OCI-M2 (cell line): ENCODE data around the gene CHRM2.

Experiments used
- DNase-seq: peaks from one replicate; lab custom pipeline; 2025; ENCODE audit not compliant: unreplicated experiment; lab: John Stamatoyannopoulos, UW

CHRM2 gene

DNA sequence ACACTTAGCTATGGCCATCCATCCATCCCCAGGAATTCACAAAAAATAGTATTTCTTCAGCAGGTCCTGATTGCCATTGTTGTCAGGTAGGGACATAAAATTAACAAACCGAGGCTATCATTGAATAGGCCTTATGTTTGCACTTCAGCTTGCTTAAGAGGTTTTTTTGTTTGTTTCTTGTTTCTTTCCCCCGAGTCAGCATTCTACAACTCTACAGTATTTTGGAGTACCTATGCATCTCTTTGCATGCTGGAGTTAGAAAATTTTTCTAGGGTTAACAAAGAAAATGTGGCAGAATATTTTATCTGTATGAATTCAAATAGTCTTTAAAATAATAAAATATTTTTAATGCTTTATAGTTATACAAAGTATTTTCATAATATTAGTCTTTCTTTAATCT is 26.3 kb downstream of the CHRM2 start:
- DNase-seq, result no peak

DNA sequence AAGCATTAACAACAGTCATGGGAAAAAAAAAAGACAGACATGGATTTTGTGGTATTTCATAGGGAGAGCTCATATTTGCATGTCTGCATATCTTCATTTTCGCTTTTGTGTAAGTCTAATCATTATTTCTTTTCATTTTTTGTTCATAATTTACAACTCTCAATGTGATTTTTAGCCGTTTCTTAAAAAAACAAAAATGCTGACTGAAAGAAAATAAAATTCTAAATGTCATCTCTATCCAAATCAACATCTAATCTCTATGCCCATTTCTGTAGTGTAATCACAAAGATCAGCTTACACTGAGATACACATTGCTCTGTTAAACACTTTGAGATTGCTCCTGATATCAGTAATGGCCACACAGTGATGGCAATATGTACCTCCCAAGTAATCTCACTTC is 29.2 kb downstream of the CHRM2 start:
- DNase-seq, result no peak

DNA sequence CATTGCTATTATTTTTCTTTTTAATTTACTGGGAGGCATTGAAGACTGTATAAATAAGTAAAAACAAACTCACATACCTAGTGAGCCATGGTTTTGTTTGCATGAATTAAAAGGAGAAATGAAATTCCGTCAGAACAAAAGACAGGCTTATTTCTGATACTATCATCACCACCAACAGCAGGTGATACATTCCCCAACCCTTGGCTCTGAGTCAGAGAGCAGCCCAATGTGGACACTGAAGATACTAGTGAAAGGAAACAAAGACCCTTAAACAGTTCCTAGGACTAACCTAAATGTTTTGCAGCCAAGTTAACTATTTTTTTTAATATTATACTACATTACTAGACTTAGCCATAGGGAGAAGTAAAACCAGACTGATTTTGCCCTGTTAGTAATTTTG is 31.6 kb downstream of the CHRM2 start:
- no peak for DNase-seq

DNA sequence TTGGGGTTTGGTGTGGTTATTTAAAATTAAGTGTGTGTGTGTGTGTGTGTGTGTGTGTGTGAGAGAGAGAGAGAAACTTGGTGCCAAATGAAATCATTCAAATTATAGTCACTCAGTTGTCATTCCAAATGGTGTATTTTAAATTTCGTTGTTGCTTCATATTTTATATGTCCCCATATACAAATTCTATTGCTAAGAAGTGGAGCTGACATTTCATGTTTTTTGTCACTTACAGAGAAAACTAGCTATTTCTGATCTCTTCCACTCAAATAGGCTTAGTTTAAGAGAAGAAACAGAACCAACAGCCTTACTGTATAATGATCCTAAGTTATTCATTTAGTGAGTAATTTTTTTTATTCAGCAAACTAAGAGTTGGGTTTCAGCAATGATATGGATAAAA is 42.3 kb downstream of the CHRM2 start:
- no peak for DNase-seq

DNA sequence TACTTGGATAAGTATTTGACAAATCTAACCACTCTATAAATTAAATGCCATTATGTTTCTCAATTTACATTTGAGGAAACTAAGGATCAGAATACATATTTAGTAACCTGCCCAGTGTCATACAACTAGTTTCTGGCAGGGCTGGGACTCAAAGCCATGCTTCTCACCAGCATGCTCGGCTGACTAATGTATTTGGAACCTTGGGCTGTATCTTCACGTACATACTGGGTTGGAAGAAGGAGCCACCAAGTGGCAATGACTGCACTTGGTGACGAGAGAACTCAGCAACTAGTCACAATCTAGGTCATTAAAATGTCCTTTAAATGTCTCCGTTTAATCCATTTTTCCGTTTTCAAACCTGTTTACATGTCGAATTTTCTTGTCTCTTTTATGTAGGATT is 42.9 kb downstream of the CHRM2 start:
- no peak for DNase-seq

DNA sequence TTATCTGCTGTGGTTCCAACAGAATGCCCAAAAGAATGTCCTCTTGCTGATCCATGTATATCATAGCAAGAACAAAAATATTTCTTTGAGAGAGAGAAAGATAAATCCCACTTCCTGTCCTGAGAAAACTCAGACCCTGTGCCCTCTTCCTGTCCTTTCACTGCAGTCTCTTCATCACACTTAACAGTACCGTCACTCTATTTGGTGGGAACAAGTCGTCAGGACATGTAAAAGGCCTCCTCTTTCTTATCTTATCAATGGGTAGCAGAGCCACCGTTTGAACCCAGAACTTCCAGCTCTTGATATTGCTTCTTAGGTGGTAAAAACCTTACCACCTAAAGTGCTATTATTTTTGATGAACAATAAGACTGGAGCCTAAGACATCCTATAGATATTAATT is 43.9 kb downstream of the CHRM2 start:
- no peak for DNase-seq

DNA sequence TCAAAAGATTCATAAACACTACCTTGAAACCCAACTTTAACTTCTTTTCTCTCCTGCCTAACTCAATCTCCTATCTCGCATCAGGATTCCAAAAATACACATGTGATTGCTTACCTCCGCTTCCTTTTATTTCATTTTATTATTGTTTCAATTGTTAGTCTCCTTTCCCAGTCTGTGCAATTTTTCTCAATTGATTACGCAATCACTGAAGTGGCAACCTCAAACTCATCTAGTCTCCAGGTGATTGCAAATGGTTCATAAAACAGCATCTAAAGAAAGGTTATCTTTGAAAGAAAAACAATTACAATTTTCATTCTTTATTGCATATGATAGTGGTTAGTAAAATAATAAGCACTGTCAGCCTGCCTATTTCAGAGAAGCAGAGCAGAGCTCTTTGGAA is 45.6 kb downstream of the CHRM2 start:
- DNase-seq, result no peak

DNA sequence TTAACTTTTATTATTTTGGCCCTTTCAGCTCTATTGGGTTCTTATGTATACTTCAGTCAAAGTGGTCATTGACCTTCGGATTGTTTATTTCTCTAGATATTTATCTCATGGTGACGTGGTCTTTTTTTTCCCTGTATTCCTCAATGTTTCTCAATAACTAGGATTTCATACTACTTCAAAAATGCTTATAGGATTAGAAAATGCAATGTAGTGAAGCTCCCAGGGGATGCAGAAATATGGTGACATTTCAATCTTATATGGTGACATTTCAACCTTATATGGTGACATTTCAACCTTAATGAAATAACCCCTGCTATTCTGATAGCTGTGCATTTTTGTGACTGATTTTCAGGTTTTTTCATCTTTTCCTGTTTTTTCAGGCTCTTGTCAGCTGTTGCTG is 51.4 kb downstream of the CHRM2 start:
- no peak for DNase-seq

DNA sequence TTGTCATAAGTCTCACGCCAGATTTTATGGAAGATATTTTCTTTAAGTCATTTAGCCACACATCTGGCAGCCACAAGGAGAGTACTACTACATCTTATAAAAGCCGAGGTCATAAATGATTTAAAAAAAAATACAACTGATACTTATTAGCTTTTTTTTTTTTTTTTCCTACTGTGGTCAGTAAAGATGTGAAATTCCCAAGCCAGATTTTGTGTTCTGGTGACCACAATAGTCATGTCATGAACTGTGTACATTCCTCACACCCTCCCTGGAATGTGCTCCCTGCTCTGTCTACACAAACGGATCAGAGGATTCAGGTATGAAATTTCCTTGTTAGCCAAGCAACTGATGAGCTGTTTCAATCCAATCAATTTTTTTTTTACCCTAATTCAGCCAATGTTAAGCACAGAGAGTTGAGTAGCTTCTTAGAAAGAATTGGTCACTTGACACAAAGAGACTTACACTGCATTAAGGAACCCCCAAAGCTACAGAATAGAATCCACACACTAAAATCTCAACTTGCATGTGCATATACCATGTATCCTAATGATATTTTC is 54.7 kb downstream of the CHRM2 start:
- no peak for DNase-seq

DNA sequence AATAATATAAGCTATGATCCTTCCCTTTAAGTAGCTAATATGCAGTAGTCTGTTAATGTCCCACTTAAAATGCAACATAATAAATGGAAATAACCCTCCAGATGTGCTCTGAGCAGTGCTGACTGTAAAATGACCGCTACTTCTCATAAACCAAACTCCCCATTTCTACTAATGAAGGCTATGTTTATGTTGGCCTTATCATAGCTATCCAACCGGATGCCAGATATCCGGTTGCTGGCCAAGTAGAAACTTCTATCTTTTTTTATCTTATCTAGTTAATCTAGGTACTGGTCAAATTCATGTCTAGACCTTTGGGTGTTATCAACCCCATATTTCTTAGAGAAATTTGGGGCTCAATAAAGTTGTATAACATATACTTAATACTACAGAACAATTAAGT is 56.6 kb downstream of the CHRM2 start:
- no peak for DNase-seq

DNA sequence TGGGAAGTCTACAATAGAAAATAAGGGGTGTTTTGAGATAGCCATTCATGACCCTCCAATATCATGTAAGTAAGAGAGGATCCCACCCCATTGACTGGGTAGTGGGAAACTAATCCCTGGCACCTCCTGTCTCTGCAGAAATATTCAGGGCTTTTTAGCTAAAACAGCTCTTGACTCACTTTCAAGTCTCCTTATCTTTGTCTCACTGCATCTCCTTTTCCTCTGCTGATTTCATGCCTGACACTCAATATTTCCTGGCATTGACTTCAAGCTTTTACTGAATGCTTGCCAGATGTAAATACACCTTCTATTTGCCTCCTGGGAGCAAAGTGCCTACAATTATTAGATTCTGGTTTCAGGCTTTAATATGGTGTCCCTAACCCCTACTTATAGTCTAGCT is 57.1 kb downstream of the CHRM2 start:
- DNase-seq, result no peak

DNA sequence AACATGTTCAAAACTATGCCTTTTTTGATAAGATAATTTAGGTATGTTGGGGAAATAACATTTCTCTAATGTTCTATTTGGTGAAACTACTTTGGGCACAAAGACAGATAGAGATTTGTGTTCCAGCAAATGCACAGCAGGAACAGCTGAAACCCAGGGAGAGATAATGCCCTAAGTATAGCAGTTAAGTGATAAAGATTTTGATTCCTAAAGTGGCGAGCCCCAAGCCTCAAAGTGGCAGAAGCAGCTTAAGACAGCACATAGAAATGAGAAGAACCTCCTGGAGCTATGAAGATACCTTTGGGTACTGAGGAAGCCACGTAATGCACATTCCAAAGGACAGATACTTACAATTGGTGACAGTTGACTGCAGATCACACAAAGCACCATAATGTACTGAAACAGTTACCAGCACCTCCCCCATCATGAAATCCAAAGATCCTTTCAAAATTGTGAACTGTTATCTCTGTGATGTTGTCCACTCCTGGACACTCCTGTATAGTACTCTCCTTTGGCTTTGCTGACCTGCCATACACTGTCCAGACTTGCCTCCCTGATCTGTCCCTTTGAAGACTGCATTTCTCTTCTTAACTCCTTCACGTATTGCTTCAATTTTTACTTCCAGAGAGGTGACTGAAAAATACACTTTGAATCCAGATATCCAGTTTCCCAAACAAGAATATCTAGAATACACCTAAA is 62.9 kb downstream of the CHRM2 start:
- DNase-seq, result no peak

DNA sequence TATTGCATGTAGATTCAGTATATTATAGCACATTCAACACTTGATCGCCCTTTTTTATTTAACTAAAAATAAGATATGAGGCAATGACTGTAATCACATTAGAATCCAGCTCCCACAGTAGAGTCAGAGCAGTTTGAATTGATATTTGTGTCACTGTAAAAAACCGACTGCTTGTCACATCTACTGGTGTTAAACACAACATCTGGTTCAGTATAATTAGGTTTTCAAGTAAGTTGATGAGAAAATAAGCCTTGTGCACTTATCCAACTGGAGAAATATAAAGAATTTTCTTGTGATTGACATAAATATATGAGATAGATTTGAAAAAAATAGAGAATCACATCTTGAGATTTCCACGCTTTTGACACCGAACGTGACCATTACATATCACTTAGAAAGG is 69.0 kb downstream of the CHRM2 start:
- no peak for DNase-seq

DNA sequence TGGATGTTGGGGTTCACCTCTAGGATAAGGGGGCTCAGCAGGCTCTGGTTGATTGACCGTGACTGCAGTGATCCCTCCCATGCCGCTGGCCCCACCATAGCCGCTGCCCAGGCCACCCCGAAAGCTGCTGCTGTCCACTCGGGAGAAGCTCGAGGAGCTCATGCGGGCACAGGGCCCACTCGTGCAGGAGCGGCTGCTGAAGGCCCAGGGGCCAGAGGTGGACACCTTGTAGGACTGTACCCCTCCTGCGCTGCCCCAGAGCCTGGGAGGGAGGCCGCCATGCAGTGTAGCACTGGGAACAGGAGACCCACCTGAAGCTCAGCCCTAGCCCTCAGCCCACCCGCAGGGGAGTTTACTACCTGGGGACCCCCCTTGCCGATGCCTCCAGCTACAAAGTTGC is 70.0 kb downstream of the CHRM2 start:
- DNase-seq, result no peak

DNA sequence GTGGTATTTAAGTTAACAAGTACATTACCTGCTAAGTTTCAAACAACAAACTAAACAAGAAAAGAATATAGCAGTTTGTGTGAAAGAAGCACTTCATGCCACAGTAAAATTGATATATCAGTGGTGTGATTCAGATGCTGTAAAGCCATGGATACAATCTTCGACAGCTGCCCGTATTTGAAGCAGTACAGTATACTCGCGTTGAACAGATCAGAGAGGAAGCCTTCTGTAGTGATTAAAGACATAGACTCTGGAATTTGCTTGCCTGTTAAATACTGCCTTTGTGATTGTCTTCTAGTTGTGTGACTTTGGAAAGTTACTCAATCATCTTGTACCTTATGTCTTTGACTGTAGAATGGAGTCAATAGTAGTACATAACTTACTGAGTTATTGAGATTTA is 71.7 kb downstream of the CHRM2 start:
- DNase-seq, result no peak

DNA sequence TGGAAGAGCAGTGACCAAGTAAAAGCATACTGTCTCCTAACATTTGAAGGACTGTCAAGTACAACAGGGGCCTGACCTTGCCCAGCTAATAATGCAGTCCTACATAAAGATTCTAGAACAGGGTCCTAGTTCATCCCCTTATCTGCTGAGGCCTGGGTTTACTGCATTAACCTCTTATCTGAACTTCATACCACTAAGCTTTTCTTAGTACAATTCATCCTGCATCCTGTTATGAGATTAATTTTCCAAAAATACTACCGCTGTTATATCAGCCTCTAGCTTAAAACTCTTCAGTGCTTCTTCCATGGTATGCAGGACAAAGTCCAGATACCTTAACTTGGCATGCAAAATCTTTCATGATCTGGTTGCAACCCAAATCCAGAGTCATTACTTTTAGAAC is 72.5 kb downstream of the CHRM2 start:
- DNase-seq, result no peak

DNA sequence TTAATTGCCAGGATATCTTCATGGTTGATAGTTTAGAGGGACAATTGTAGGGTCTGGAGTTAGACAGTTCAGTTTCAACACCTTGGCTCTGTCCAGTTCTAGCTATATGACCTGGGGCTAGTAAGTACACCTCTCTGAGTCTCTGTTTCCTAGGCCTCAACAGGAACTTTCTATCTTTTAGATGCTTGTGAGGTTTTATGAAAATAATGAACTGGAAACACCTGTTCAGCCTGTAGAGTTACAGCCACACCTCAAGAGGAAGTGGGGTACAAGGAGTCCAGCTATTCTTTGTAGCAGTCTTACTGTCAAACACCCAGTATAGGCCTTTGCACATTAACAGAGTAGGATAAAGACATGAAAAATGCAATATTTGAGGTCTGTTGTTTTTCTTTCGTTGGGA is 73.4 kb downstream of the CHRM2 start:
- DNase-seq, result no peak

DNA sequence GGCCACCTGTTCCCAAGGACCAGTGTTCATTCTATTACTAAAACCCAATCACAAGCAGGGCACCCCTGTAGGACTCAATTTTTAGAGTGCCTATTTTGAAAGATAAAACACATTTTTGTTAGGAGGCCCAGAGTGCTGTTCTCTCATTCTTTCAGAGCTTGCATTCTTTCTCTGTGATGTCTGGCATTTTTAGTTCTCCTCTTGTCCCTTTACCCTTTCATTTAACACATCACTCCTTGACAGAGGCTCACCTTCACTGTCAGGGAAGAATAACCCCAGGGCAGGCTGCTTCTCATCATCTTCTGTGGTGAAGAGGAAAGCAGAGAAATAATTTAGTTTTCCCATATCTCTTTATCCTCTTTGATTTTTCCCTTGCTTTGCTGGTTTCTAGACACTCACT is 73.9 kb downstream of the CHRM2 start:
- no peak for DNase-seq

DNA sequence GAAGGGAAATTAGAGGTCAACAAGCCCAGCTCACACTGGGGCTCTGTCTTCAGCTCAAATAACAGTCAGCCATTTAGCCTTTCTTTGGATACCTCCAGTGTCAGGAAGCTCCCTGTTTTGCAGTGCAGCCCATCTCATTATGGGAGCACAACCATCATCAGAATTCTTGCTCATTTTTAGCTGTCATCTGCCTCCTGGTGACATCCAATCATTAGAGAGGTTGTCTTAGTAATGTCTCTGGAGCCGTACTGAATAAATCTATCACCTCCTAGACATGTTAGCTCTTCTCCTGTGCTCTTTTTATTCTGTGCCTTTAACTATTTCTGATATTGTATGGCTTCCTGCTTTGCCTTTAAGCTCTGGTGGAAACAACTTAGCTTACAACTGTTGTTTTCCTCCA is 74.5 kb downstream of the CHRM2 start:
- no peak for DNase-seq

DNA sequence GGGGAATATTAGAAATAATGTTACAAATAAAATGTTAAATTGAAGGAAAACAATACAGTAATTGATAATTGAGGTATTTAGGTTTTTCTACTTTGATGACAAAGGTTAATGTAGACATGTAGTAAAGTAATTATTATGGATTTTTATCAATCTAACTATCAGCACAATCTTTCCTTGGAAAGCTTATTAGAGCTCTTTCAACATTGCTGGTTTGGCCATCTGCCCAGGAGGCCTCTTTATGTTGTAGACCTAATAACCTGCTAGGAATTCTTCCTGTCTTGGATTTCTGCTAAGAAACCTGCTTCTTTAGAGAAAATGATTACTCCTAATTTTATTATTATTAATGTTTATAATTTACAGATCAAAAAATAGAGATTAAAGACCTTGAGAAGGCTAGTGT is 78.9 kb downstream of the CHRM2 start:
- no peak for DNase-seq

DNA sequence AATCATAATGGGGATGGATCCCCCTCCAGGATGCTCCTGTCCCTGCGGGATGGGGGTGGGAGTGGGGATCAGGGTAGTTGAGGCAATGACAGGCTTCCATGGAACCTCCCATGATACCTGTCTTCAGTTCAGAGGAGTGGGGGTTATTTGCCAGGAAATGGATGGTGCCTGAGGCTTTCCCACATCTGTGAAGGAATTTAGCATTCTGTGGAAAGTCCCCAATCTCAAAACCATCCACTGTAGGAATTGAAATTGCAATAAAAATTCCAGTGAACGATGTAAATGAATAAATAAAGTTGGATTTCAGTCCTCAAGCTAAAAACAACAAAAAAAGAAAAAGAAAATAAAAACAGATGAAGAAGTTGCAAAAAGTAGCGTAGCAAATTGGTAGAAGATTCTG is 81.9 kb downstream of the CHRM2 start:
- no peak for DNase-seq

DNA sequence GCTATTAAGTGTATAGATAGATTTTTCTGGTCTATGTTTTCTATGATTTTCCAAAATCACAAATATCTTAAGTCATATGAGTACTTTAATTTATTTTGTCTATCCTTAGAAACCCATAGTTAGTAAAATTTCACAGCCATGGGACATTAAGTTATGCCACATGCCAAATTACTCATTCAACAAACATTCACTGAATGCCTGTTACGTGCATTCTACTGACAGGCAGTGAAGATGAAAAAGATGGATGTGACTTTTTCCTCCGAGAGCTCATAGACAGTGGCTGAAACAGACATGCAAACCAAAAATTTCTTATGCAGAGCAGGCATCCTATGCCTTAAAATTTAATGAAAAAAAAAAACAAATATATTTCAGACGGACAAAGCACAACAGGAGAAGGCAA is 84.9 kb downstream of the CHRM2 start:
- no peak for DNase-seq

DNA sequence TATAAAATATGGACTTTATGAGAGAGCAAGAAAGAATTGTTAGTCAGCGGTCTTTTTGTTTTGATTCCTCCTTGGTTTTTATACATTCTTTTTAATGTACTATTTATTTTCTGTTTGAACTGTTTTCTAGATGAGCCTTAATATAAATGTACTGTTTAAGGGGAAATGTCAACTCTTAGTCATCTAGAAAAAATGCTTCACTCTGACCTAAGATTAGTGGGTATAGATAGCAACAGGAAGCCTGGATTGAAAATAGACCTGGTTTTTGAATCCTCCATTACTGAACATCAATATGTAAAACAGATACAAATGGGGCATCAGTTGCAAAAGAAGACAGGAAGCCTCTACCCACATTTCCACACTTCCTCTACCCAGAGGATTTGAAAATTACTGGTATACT is 87.8 kb downstream of the CHRM2 start:
- DNase-seq, result no peak
